Hematopoietic multipotent progenitor cell treated with erythropoietin and hydrocortisone succinate and interleukin-3 and kit ligand, for 15 days (in vitro differentiated cells): Measurements from ENCODE around the gene TVP23C.
"Not testable (repeated sequence)": the region's sequence is repeated elsewhere in the genome, so short reads cannot be mapped to it uniquely, and the experiment has no call there.

ENCODE experiments used
- DNase-seq: peaks from one replicate; pipeline ENCODE4 v3.0.0-alpha.2; 2015; ENCODE audit warnings: low spot score

TVP23C gene

GRCh38 chr17:15526292-15527218, 36.7 kb downstream of the TVP23C start:
- peak; percentile 57 for DNase-seq

- DNase-seq: not testable (repeated sequence)
These were observed 38.0 kb downstream of the TVP23C start for GRCh38 chr17:15524990-15525985.

- no peak for DNase-seq
These were observed 47.1 kb downstream of the TVP23C start for GRCh38 chr17:15516150-15516549.

GRCh38 chr17:15514469-15514868, 48.8 kb downstream of the TVP23C start:
- DNase-seq: no peak

GRCh38 chr17:15513856-15514459, 49.3 kb downstream of the TVP23C start:
- DNase-seq: no peak

GRCh38 chr17:15513058-15513791, 50.1 kb downstream of the TVP23C start:
- no peak for DNase-seq

GRCh38 chr17:15512071-15512709, 51.1 kb downstream of the TVP23C start:
- DNase-seq: no peak

GRCh38 chr17:15511142-15511541, 52.1 kb downstream of the TVP23C start:
- DNase-seq: no peak

- DNase-seq: no peak
These were observed 52.9 kb downstream of the TVP23C start for GRCh38 chr17:15510361-15510760.

- DNase-seq: no peak
These were observed 54.2 kb downstream of the TVP23C start for GRCh38 chr17:15509095-15509494.

GRCh38 chr17:15508466-15508865, 54.8 kb downstream of the TVP23C start:
- no peak for DNase-seq

- DNase-seq: no peak
These were observed 55.4 kb downstream of the TVP23C start for GRCh38 chr17:15507896-15508295.

GRCh38 chr17:15507001-15507400, 56.3 kb downstream of the TVP23C start:
- no peak for DNase-seq

GRCh38 chr17:15505708-15506107, 57.6 kb downstream of the TVP23C start:
- not testable (repeated sequence) for DNase-seq

- no peak for DNase-seq
These were observed 59.6 kb downstream of the TVP23C start for GRCh38 chr17:15503731-15504130.

- DNase-seq: peak; percentile 77
These were observed 60.7 kb downstream of the TVP23C start for GRCh38 chr17:15502369-15503112.

GRCh38 chr17:15501793-15502192, 61.5 kb downstream of the TVP23C start:
- no peak for DNase-seq

- DNase-seq: no peak
These were observed 62.0 kb downstream of the TVP23C start for GRCh38 chr17:15501282-15501681.

- peak; percentile 36 for DNase-seq
These were observed 65.2 kb downstream of the TVP23C start for GRCh38 chr17:15498107-15498506.
